WTC11 (cell line): ENCODE results near the gene CADM4. TPM values are rescaled to one million over a fixed set of nuclear protein-coding genes. Genes with fewer than 3 reads are reported as not detected.

Experiments
- ATAC-seq: fragments of 200-7000 bp; cut with Tn5 transposase; 2 replicates; pipeline ENCODE4 v1.10.0; 2021; ENCODE audit warnings: mild to moderate bottlenecking, moderate library complexity
- CTCF ChIA-PET: fragments of 300-600 bp; sonication (Branson Sonifier 250); formaldehyde crosslinking; loops from one replicate; lab custom pipeline; 2021; ENCODE audit warnings: antibody characterized with exemption; lab: Charles Lee
- POLR2A ChIA-PET: fragments of 350-600 bp; sonication (Branson Sonifier 250); formaldehyde crosslinking; loops from one replicate; lab custom pipeline; 2021; ENCODE audit warnings: antibody characterized with exemption; lab: Charles Lee
- DNase-seq: peaks from one replicate; pipeline ENCODE4 v3.0.0; 2021; ENCODE audit warnings: low spot score
- H3K27ac Mint-ChIP-seq: 2 replicates; pipeline ENCODE4 v1.8.0; 2021; ENCODE audit warnings: mixed read lengths
- H3K27me3 Mint-ChIP-seq: 2 replicates; pipeline ENCODE4 v1.8.0; 2021; ENCODE audit warnings: low read depth, mild to moderate bottlenecking, moderate library complexity, mixed read lengths
- H3K36me3 Mint-ChIP-seq: 2 replicates; pipeline ENCODE4 v1.8.0; 2021; ENCODE audit warnings: mixed read lengths
- H3K4me1 Mint-ChIP-seq: 2 replicates; pipeline ENCODE4 v1.8.0; 2022; ENCODE audit warnings: mixed read lengths
- H3K4me3 Mint-ChIP-seq: 2 replicates; pipeline ENCODE4 v1.8.0; 2021; ENCODE audit warnings: mild to moderate bottlenecking, moderate library complexity, mixed read lengths
- H3K9me3 Mint-ChIP-seq: 2 replicates; pipeline ENCODE4 v1.8.0; 2021; ENCODE audit warnings: mixed read lengths
- ELF4 ChIP-seq: sonication (generic); formaldehyde crosslinking; IDR thresholded peaks from 2 replicates; pipeline ENCODE4 v1.8.1; 2022; ENCODE audit warnings: low read depth, mild to moderate bottlenecking, moderate library complexity, missing genetic modification reagents
- EMX1 ChIP-seq: fragments of 250-450 bp; sonication (Bioruptor Pico); IDR thresholded peaks from 2 replicates; pipeline ENCODE4 v1.8.0; 2021; ENCODE audit warnings: mild to moderate bottlenecking
- GABPB1 ChIP-seq: sonication (generic); formaldehyde crosslinking; IDR thresholded peaks from 2 replicates; pipeline ENCODE4 v1.8.1; 2023; ENCODE audit warnings: mild to moderate bottlenecking, missing genetic modification reagents
- NR3C1 ChIP-seq: sonication (generic); formaldehyde crosslinking; conservative IDR thresholded peaks from 2 replicates; pipeline ENCODE4 v1.8.1; 2023; ENCODE audit warnings: low read depth, mild to moderate bottlenecking, missing genetic modification reagents
- ZNF396 ChIP-seq: fragments of 250-450 bp; sonication (Bioruptor Pico); IDR thresholded peaks from 2 replicates; pipeline ENCODE4 v1.8.0; 2021; ENCODE audit warnings: mild to moderate bottlenecking, moderate library complexity, borderline replicate concordance
- total RNA-seq: library from RNA; stranded (reverse); gene quantifications from 3 replicates; pipeline ENCODE4 v1.2.3, GENCODE V29; 2021
- TF ChIP-seq, protein P1 (sequence below): sonication (generic); formaldehyde crosslinking; IDR thresholded peaks from 2 replicates; pipeline ENCODE4 v1.8.0; 2022; ENCODE audit warnings: mild to moderate bottlenecking, missing genetic modification reagents
- TF ChIP-seq, protein P2 (sequence below): sonication (generic); formaldehyde crosslinking; IDR thresholded peaks from 2 replicates; pipeline ENCODE4 v1.8.0; 2023; ENCODE audit warnings: missing genetic modification reagents, mild to moderate bottlenecking, borderline replicate concordance
- TF ChIP-seq, protein P3 (sequence below): sonication (generic); formaldehyde crosslinking; IDR thresholded peaks from 2 replicates; pipeline ENCODE4 v1.8.1; 2023; ENCODE audit warnings: mild to moderate bottlenecking, moderate library complexity, missing genetic modification reagents
- TF ChIP-seq, protein P4 (sequence below): sonication (generic); formaldehyde crosslinking; IDR thresholded peaks from 2 replicates; pipeline ENCODE4 v1.8.1; 2022; ENCODE audit warnings: low read depth, missing genetic modification reagents, borderline replicate concordance
- TF ChIP-seq, protein P5 (sequence below): sonication (generic); formaldehyde crosslinking; IDR thresholded peaks from 2 replicates; pipeline ENCODE4 v1.8.1; 2022; ENCODE audit warnings: missing genetic modification reagents, borderline replicate concordance
- TF ChIP-seq, protein P6 (sequence below): fragments of 250-450 bp; sonication (Bioruptor Pico); IDR thresholded peaks from 2 replicates; pipeline ENCODE4 v1.9.0; 2021; ENCODE audit warnings: mild to moderate bottlenecking, borderline replicate concordance

CADM4 gene
- total RNA-seq, 1 experiment from 2014 or later, result 13.3 TPM

DNA sequence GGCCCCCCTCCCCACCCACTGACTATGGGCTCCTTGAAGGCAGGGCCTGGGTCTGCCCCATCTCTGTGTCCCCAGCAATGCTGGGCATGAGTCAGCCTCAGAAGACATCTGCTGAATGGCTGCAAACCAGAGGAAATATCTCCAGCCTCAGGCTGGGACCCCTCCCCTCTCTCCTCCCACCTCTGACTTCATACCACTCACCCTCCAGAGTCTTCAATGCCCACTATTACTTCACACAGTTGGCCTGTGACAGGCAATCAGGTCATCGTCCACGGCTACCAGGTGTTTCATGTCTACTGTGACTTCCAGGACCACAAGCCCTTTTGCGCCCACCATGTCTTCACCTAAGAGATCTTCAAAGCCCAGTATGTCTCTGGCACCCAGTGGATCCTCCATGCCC, 27.9 kb downstream of the CADM4 start, which contains the start of gene SRRM5:
Gene SRRM5, plus strand, starts transcription at position 301 of the 400 bp plus-strand sequence. Its CDS starts 34 bp downstream, at position 335.
- CTCF ChIA-PET, result no interaction called here
- Mint-ChIP-seq H3K4me1 (peaks cover 6% of the 10 kb centered on the region; the same call in 1 of the 2 replicates), H3K27ac (0 out of 2 replicates have a peak within 1 kb of the TSS, but pooled peaks have one; percentile 28), H3K9me3 (peaks cover 24% of the 10 kb centered on the region), H3K4me3 (no peak within 1 kb of the TSS), H3K36me3 (peaks cover 27% of the 10 kb centered on the region), H3K27me3 (no peaks in the 10 kb centered on the region; the same call in 1 of the 2 replicates)
- TF ChIP-seq, protein P1, sequence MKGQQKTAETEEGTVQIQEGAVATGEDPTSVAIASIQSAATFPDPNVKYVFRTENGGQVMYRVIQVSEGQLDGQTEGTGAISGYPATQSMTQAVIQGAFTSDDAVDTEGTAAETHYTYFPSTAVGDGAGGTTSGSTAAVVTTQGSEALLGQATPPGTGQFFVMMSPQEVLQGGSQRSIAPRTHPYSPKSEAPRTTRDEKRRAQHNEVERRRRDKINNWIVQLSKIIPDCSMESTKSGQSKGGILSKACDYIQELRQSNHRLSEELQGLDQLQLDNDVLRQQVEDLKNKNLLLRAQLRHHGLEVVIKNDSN (CRISPR knock-in tag), result no peak
- TF ChIP-seq, protein P2, sequence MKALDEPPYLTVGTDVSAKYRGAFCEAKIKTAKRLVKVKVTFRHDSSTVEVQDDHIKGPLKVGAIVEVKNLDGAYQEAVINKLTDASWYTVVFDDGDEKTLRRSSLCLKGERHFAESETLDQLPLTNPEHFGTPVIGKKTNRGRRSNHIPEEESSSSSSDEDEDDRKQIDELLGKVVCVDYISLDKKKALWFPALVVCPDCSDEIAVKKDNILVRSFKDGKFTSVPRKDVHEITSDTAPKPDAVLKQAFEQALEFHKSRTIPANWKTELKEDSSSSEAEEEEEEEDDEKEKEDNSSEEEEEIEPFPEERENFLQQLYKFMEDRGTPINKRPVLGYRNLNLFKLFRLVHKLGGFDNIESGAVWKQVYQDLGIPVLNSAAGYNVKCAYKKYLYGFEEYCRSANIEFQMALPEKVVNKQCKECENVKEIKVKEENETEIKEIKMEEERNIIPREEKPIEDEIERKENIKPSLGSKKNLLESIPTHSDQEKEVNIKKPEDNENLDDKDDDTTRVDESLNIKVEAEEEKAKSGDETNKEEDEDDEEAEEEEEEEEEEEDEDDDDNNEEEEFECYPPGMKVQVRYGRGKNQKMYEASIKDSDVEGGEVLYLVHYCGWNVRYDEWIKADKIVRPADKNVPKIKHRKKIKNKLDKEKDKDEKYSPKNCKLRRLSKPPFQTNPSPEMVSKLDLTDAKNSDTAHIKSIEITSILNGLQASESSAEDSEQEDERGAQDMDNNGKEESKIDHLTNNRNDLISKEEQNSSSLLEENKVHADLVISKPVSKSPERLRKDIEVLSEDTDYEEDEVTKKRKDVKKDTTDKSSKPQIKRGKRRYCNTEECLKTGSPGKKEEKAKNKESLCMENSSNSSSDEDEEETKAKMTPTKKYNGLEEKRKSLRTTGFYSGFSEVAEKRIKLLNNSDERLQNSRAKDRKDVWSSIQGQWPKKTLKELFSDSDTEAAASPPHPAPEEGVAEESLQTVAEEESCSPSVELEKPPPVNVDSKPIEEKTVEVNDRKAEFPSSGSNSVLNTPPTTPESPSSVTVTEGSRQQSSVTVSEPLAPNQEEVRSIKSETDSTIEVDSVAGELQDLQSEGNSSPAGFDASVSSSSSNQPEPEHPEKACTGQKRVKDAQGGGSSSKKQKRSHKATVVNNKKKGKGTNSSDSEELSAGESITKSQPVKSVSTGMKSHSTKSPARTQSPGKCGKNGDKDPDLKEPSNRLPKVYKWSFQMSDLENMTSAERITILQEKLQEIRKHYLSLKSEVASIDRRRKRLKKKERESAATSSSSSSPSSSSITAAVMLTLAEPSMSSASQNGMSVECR (CRISPR knock-in tag), result no peak
- DNase-seq, result no peak
- ATAC-seq, result no peak
- POLR2A ChIA-PET, result no interaction called here

DNA sequence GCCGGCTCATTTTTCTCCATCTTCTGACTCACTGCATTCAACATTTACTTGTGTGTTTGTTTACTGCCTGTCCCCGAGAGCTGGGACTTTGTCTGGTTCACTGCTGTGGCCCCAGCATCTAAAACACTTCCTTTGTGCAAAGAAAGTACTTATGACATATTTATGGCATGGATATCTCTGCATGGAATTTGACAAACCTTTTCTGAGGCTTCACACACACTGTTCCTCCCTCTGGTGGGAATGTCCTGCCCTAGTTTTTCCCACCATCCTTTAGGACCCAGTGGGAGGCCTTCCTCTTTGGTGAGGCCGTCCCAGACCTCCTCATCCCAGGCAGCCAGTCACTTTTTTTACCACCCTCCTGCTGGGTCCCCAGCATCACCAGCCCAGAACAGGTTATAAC, 29.2 kb downstream of the CADM4 start:
- Mint-ChIP-seq H3K4me3 (no peak overlapping the region), H3K27ac (0 out of 2 replicates have a peak overlapping the region, but pooled peaks have one; percentile 28), H3K4me1 (peaks cover 6% of the 10 kb centered on the region; the same call in 1 of the 2 replicates), H3K9me3 (peaks cover 24% of the 10 kb centered on the region), H3K27me3 (no peaks in the 10 kb centered on the region; the same call in 1 of the 2 replicates), H3K36me3 (peaks cover 27% of the 10 kb centered on the region)
- ChIA-PET POLR2A (no interaction called here), CTCF (no interaction called here)
- ATAC-seq (no peak), DNase-seq (no peak)
- TF ChIP-seq, protein P3, sequence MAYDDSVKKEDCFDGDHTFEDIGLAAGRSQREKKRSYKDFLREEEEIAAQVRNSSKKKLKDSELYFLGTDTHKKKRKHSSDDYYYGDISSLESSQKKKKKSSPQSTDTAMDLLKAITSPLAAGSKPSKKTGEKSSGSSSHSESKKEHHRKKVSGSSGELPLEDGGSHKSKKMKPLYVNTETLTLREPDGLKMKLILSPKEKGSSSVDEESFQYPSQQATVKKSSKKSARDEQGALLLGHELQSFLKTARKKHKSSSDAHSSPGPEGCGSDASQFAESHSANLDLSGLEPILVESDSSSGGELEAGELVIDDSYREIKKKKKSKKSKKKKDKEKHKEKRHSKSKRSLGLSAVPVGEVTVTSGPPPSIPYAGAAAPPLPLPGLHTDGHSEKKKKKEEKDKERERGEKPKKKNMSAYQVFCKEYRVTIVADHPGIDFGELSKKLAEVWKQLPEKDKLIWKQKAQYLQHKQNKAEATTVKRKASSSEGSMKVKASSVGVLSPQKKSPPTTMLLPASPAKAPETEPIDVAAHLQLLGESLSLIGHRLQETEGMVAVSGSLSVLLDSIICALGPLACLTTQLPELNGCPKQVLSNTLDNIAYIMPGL (CRISPR knock-in tag), result no peak
- TF ChIP-seq, protein P4, sequence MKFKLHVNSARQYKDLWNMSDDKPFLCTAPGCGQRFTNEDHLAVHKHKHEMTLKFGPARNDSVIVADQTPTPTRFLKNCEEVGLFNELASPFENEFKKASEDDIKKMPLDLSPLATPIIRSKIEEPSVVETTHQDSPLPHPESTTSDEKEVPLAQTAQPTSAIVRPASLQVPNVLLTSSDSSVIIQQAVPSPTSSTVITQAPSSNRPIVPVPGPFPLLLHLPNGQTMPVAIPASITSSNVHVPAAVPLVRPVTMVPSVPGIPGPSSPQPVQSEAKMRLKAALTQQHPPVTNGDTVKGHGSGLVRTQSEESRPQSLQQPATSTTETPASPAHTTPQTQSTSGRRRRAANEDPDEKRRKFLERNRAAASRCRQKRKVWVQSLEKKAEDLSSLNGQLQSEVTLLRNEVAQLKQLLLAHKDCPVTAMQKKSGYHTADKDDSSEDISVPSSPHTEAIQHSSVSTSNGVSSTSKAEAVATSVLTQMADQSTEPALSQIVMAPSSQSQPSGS, result no peak
- no peak for TF ChIP-seq ELF4
- TF ChIP-seq GABPB1 (CRISPR knock-in tag), result no peak

DNA sequence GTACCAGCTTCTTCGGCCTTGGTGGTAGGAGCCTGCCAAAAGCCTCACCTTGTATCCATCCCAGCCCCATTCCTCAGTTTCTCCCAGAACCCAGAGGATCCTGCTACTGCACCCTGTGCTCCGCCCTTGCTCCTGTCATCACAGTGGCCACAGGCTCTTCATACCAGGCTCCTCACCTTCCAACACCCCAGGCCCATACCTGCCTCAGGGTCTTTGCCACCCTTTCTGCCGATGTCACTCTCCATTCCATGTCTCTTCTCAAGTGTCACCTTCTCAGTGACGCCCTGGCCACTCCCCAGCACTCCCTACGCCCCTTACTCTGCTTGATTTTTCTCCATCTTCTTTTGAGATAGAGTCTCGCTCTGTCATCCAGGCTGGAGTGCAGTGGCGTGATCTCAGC, 29.8 kb downstream of the CADM4 start:
- CTCF ChIA-PET, result no interaction called here
- Mint-ChIP-seq H3K27me3 (no peaks in the 10 kb centered on the region; the same call in 1 of the 2 replicates), H3K36me3 (peaks cover 27% of the 10 kb centered on the region), H3K9me3 (peaks cover 24% of the 10 kb centered on the region), H3K27ac (no peak overlapping the region), H3K4me1 (peaks cover 6% of the 10 kb centered on the region; the same call in 1 of the 2 replicates), H3K4me3 (no peak overlapping the region)
- POLR2A ChIA-PET, result no interaction called here
- DNase-seq (no peak), ATAC-seq (no peak)
- TF ChIP-seq, protein P5, sequence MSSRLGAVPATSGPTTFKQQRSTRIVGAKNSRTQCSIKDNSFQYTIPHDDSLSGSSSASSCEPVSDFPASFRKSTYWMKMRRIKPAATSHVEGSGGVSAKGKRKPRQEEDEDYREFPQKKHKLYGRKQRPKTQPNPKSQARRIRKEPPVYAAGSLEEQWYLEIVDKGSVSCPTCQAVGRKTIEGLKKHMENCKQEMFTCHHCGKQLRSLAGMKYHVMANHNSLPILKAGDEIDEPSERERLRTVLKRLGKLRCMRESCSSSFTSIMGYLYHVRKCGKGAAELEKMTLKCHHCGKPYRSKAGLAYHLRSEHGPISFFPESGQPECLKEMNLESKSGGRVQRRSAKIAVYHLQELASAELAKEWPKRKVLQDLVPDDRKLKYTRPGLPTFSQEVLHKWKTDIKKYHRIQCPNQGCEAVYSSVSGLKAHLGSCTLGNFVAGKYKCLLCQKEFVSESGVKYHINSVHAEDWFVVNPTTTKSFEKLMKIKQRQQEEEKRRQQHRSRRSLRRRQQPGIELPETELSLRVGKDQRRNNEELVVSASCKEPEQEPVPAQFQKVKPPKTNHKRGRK, result no peak
- no peak for TF ChIP-seq EMX1 (CRISPR knock-in tag)
- TF ChIP-seq, protein P6, sequence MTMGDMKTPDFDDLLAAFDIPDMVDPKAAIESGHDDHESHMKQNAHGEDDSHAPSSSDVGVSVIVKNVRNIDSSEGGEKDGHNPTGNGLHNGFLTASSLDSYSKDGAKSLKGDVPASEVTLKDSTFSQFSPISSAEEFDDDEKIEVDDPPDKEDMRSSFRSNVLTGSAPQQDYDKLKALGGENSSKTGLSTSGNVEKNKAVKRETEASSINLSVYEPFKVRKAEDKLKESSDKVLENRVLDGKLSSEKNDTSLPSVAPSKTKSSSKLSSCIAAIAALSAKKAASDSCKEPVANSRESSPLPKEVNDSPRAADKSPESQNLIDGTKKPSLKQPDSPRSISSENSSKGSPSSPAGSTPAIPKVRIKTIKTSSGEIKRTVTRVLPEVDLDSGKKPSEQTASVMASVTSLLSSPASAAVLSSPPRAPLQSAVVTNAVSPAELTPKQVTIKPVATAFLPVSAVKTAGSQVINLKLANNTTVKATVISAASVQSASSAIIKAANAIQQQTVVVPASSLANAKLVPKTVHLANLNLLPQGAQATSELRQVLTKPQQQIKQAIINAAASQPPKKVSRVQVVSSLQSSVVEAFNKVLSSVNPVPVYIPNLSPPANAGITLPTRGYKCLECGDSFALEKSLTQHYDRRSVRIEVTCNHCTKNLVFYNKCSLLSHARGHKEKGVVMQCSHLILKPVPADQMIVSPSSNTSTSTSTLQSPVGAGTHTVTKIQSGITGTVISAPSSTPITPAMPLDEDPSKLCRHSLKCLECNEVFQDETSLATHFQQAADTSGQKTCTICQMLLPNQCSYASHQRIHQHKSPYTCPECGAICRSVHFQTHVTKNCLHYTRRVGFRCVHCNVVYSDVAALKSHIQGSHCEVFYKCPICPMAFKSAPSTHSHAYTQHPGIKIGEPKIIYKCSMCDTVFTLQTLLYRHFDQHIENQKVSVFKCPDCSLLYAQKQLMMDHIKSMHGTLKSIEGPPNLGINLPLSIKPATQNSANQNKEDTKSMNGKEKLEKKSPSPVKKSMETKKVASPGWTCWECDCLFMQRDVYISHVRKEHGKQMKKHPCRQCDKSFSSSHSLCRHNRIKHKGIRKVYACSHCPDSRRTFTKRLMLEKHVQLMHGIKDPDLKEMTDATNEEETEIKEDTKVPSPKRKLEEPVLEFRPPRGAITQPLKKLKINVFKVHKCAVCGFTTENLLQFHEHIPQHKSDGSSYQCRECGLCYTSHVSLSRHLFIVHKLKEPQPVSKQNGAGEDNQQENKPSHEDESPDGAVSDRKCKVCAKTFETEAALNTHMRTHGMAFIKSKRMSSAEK (CRISPR knock-in tag), result no peak
- TF ChIP-seq NR3C1, result no peak
- TF ChIP-seq ZNF396 (CRISPR knock-in tag), result no peak
